ENCODE results near the gene ZFP42. TPM values are rescaled to one million over a fixed set of nuclear protein-coding genes. Genes with fewer than 3 reads are reported as not detected.

Gene ZFP42
- total RNA-seq, 1 experiment from 2014 or later, result 0.12 TPM

GRCh38 chr4:188032170-188032569, 36.6 kb downstream of the ZFP42 start:
- H3K4me2 ChIP-seq (ENCODE audit: low read length), result no peak overlapping the region
- ChIA-PET CTCF (no interaction called here), RAD21 (ENCODE audit: low non-redundant PET in 1 of 2, low total read pairs in 2 of 2, uncharacterized antibody in 2 of 2, unreplicated experiment in 2 of 2) (no interaction called here), POLR2A (no interaction called here)
- no peaks in the 10 kb centered on the region for H3K4me1 ChIP-seq (ENCODE audit: control insufficient read depth in 1 of 2, insufficient read depth in 2 of 2, low read length in 2 of 2)
- no peak overlapping the region for H3K27ac ChIP-seq (ENCODE audit: low read depth, low read length)
- no peaks in the 10 kb centered on the region for H3K79me2 ChIP-seq (ENCODE audit: insufficient read depth, low read length)
- no peaks in the 10 kb centered on the region for H3K9me3 ChIP-seq (ENCODE audit: control insufficient read depth in 1 of 2, insufficient read depth in 1 of 2, low read depth in 1 of 2, low read length in 2 of 2)
- H4K20me1 ChIP-seq (ENCODE audit: insufficient read depth), result no peaks in the 10 kb centered on the region
- no peak overlapping the region for H2AFZ ChIP-seq (ENCODE audit: low read depth, low read length, poor library complexity, severe bottlenecking)
- H3K27me3 ChIP-seq (ENCODE audit: insufficient read depth, low read length), result no peaks in the 10 kb centered on the region
- ATAC-seq (no peak), DNase-seq (ENCODE audit: low read depth, low spot score) (no peak)
- no peak overlapping the region for H3K9ac ChIP-seq (ENCODE audit: low read length)
- no peaks in the 10 kb centered on the region for H3K9me2 ChIP-seq (ENCODE audit: insufficient read depth)
- no peak overlapping the region for H3K4me3 ChIP-seq (replicated peaks in 1 of 2; ENCODE audit: low read depth in 1 of 2, low read length in 2 of 2)
- TF ChIP-seq ELF1 (IDR thresholded peaks at IDR 0.05; ENCODE audit: borderline replicate concordance, low read depth) (no peak), ATF3 (IDR thresholded peaks at IDR 0.05) (no peak), EZH2 (IDR thresholded peaks at IDR 0.05) (no peak), SP1 (IDR thresholded peaks at IDR 0.05; ENCODE audit: low read depth) (no peak), POLR2A (IDR thresholded peaks at IDR 0.05; ENCODE audit: borderline replicate concordance, extremely low read depth, insufficient read depth, insufficient read length) (no peak), FOSL1 (IDR thresholded peaks at IDR 0.05; ENCODE audit: low read depth) (no peak)
- BruUV-seq (replicated peaks), result no TSS peak
- no peaks in the 10 kb centered on the region for H3K36me3 ChIP-seq (ENCODE audit: control insufficient read depth in 1 of 2, insufficient read depth in 2 of 2, low read length in 2 of 2)
- intact Hi-C loops (cut with micrococcal nuclease), result no loop called here

DNA sequence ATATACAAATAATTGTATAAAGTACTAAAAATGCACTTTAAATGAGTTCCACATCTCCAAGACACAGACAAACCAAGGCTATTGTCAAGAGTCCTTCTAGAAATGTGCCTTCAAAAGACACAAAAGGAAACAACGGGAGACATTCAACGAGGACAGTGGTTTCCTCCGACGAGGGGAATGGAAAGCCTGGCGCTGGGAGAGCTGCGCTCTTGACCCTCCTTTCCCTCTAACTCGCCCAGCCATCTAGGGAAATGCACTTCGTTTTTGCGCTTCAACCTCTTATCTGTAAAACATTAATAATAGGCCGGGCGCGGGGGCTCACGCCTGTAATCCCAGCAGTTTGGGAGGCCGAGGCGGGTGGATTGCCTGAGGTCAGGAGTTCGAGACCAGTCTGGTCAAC, 37.0 kb downstream of the ZFP42 start:
- no peaks in the 10 kb centered on the region for H3K36me3 ChIP-seq (ENCODE audit: control insufficient read depth in 1 of 2, insufficient read depth in 2 of 2, low read length in 2 of 2)
- no peaks in the 10 kb centered on the region for H3K79me2 ChIP-seq (ENCODE audit: insufficient read depth, low read length)
- H3K4me3 ChIP-seq (replicated peaks in 1 of 2; ENCODE audit: low read depth in 1 of 2, low read length in 2 of 2), result no peak overlapping the region
- no peak overlapping the region for H3K27ac ChIP-seq (ENCODE audit: low read depth, low read length)
- BruUV-seq (replicated peaks), result no TSS peak
- H3K4me2 ChIP-seq (ENCODE audit: low read length), result no peak overlapping the region
- TF ChIP-seq JUND (IDR thresholded peaks at IDR 0.05), result no peak
- no peak for TF ChIP-seq EZH2 (IDR thresholded peaks at IDR 0.05)
- no peak for TF ChIP-seq RAD21 (IDR thresholded peaks at IDR 0.05; ENCODE audit: low read depth)
- TF ChIP-seq POLR2A (IDR thresholded peaks at IDR 0.05; ENCODE audit: borderline replicate concordance, extremely low read depth, insufficient read depth, insufficient read length), result no peak
- TF ChIP-seq, protein P1, sequence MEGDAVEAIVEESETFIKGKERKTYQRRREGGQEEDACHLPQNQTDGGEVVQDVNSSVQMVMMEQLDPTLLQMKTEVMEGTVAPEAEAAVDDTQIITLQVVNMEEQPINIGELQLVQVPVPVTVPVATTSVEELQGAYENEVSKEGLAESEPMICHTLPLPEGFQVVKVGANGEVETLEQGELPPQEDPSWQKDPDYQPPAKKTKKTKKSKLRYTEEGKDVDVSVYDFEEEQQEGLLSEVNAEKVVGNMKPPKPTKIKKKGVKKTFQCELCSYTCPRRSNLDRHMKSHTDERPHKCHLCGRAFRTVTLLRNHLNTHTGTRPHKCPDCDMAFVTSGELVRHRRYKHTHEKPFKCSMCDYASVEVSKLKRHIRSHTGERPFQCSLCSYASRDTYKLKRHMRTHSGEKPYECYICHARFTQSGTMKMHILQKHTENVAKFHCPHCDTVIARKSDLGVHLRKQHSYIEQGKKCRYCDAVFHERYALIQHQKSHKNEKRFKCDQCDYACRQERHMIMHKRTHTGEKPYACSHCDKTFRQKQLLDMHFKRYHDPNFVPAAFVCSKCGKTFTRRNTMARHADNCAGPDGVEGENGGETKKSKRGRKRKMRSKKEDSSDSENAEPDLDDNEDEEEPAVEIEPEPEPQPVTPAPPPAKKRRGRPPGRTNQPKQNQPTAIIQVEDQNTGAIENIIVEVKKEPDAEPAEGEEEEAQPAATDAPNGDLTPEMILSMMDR (IDR thresholded peaks at IDR 0.05 in 2 of 3, conservative IDR thresholded peaks at IDR 0.05 in 1 of 3; ENCODE audit: borderline replicate concordance in 1 of 3, insufficient read depth in 1 of 3, low read depth in 2 of 3, low read length in 2 of 3), result no peak
- no peak for TF ChIP-seq ELF1 (IDR thresholded peaks at IDR 0.05; ENCODE audit: borderline replicate concordance, low read depth)
- TF ChIP-seq FOSL1 (IDR thresholded peaks at IDR 0.05; ENCODE audit: low read depth), result no peak
- no peak for TF ChIP-seq CBX3 (IDR thresholded peaks at IDR 0.05; ENCODE audit: low read depth)
- no peak for TF ChIP-seq ZFX (IDR thresholded peaks at IDR 0.05)
- TF ChIP-seq, protein P2, sequence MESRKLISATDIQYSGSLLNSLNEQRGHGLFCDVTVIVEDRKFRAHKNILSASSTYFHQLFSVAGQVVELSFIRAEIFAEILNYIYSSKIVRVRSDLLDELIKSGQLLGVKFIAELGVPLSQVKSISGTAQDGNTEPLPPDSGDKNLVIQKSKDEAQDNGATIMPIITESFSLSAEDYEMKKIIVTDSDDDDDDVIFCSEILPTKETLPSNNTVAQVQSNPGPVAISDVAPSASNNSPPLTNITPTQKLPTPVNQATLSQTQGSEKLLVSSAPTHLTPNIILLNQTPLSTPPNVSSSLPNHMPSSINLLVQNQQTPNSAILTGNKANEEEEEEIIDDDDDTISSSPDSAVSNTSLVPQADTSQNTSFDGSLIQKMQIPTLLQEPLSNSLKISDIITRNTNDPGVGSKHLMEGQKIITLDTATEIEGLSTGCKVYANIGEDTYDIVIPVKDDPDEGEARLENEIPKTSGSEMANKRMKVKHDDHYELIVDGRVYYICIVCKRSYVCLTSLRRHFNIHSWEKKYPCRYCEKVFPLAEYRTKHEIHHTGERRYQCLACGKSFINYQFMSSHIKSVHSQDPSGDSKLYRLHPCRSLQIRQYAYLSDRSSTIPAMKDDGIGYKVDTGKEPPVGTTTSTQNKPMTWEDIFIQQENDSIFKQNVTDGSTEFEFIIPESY (IDR thresholded peaks at IDR 0.05; ENCODE audit: extremely low read depth, insufficient replicate concordance, low read length), result no peak
- TF ChIP-seq YY1 (IDR thresholded peaks at IDR 0.05; ENCODE audit: extremely low read depth, insufficient replicate concordance, low read depth, low read length), result no peak
- no peak for TF ChIP-seq ZNF274 (IDR thresholded peaks at IDR 0.05; ENCODE audit: low read depth, low read length)
- TF ChIP-seq MAX (IDR thresholded peaks at IDR 0.05), result no peak
- H3K27me3 ChIP-seq (ENCODE audit: insufficient read depth, low read length), result no peaks in the 10 kb centered on the region
- DNase-seq (ENCODE audit: low read depth, low spot score), result no peak
- no peaks in the 10 kb centered on the region for H3K9me2 ChIP-seq (ENCODE audit: insufficient read depth)
- intact Hi-C loops (cut with micrococcal nuclease), result no loop called here
- ChIA-PET RAD21 (ENCODE audit: low non-redundant PET in 1 of 2, low total read pairs in 2 of 2, uncharacterized antibody in 2 of 2, unreplicated experiment in 2 of 2) (no interaction called here), CTCF (no interaction called here), POLR2A (no interaction called here)
- no peak for ATAC-seq
- H3K4me1 ChIP-seq (ENCODE audit: control insufficient read depth in 1 of 2, insufficient read depth in 2 of 2, low read length in 2 of 2), result no peaks in the 10 kb centered on the region
- no peaks in the 10 kb centered on the region for H4K20me1 ChIP-seq (ENCODE audit: insufficient read depth)
- no peak overlapping the region for H2AFZ ChIP-seq (ENCODE audit: low read depth, low read length, poor library complexity, severe bottlenecking)
- no peak overlapping the region for H3K9ac ChIP-seq (ENCODE audit: low read length)
- H3K9me3 ChIP-seq (ENCODE audit: control insufficient read depth in 1 of 2, insufficient read depth in 1 of 2, low read depth in 1 of 2, low read length in 2 of 2), result no peaks in the 10 kb centered on the region
